ENCODE measurements around the gene DNAJB8. TPM values are rescaled to one million over a fixed set of nuclear protein-coding genes. Genes with fewer than 3 reads are reported as not detected.

DNAJB8 gene
- total and polyA plus RNA-seq, 2 experiments from 2014 or later: not detected

DNA sequence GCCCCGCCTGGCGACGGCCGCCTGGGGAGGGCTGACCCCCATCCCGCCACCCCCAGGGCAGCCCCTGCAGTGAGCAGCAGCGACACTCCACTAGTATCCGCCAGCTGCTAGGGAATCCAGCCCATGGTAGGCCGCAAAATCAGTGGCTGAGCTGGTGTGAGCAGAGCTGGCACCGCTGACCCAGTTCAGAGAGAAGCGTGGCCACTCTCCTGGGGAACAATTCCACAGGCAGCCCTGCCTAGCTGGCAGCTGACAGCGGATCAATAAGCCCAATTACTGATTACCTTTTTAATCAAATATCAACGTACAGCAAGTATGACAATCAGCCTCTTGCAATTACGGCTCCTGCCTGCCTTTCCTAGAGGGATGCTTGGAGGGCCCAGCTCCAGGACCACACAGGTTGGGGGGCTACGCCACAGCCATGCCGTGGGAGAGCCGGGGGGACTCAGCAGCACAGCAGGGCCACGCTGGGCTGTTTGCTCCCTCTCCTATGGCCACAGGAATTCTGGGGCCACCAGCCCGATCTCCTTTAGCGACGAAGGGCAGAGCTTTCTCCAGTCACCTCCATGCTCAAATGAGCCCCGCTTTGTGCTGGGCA, 13.9 kb downstream of the DNAJB8 start:
- no peaks in the 10 kb centered on the region for H3K9me3 ChIP-seq (ENCODE audit: low read depth)
- no peak overlapping the region for H3K4me3 ChIP-seq
- no peaks in the 10 kb centered on the region for H3K36me3 ChIP-seq (replicated peaks; ENCODE audit: insufficient read depth, low read depth)
- no peaks in the 10 kb centered on the region for H4K20me1 ChIP-seq (ENCODE audit: insufficient read depth, poor library complexity, severe bottlenecking)
- H3K79me2 ChIP-seq: no peaks in the 10 kb centered on the region
- WGBS (ENCODE audit: low lambda C conversion rate, missing lambda C conversion rate): 81% methylated on average over 21 of the region's 21 CpGs
- no peak for DNase-seq (ENCODE audit: low spot score)
- H3K27me3 ChIP-seq: peaks cover 4% of the 10 kb centered on the region
- no peaks in the 10 kb centered on the region for H3K4me1 ChIP-seq (ENCODE audit: insufficient read depth)
- H3K9me2 ChIP-seq (replicated peaks; ENCODE audit: insufficient read depth): no peaks in the 10 kb centered on the region
- no peak overlapping the region for H3K4me2 ChIP-seq
- TF ChIP-seq, protein P1, sequence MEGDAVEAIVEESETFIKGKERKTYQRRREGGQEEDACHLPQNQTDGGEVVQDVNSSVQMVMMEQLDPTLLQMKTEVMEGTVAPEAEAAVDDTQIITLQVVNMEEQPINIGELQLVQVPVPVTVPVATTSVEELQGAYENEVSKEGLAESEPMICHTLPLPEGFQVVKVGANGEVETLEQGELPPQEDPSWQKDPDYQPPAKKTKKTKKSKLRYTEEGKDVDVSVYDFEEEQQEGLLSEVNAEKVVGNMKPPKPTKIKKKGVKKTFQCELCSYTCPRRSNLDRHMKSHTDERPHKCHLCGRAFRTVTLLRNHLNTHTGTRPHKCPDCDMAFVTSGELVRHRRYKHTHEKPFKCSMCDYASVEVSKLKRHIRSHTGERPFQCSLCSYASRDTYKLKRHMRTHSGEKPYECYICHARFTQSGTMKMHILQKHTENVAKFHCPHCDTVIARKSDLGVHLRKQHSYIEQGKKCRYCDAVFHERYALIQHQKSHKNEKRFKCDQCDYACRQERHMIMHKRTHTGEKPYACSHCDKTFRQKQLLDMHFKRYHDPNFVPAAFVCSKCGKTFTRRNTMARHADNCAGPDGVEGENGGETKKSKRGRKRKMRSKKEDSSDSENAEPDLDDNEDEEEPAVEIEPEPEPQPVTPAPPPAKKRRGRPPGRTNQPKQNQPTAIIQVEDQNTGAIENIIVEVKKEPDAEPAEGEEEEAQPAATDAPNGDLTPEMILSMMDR (IDR thresholded peaks at IDR 0.05; ENCODE audit: poor library complexity): no peak
- TF ChIP-seq EZH2 (IDR thresholded peaks at IDR 0.05; ENCODE audit: borderline replicate concordance) (no peak), EZH2phosphoT487 (IDR thresholded peaks at IDR 0.05; ENCODE audit: low read depth, severe bottlenecking, unreplicated experiment) (no peak)
- H2AFZ ChIP-seq: no peak overlapping the region
- H3K27ac ChIP-seq: no peak overlapping the region

DNA sequence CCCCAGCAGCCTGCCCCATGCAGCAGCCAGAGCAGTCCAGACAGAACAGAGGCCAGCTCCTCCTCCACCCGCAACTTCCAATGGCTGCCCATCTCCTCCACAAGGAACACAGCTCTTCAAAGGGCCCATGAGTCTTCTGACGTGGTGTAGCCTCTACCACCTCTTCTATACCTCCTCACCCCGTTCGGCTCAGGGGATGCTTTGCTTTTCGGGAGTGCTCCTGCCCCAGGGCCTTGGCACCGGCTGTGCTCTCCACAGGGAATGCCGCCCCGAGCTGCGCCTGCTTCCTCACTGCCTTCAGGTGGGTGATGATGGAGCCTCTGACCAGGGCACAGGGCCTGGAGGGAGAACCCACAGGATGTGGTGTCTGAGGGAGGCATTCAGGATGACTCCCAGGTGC, 14.6 kb downstream of the DNAJB8 start:
- H3K4me3 ChIP-seq: no peak overlapping the region
- no peaks in the 10 kb centered on the region for H3K4me1 ChIP-seq (ENCODE audit: insufficient read depth)
- H3K9me2 ChIP-seq (replicated peaks; ENCODE audit: insufficient read depth): no peaks in the 10 kb centered on the region
- 92% methylated on average over 9 of the region's 9 CpGs for WGBS (ENCODE audit: low lambda C conversion rate, missing lambda C conversion rate)
- H4K20me1 ChIP-seq (ENCODE audit: insufficient read depth, poor library complexity, severe bottlenecking): no peaks in the 10 kb centered on the region
- no peak for DNase-seq (ENCODE audit: low spot score)
- no peak overlapping the region for H3K27ac ChIP-seq
- H3K4me2 ChIP-seq: no peak overlapping the region
- no peaks in the 10 kb centered on the region for H3K36me3 ChIP-seq (replicated peaks; ENCODE audit: insufficient read depth, low read depth)
- H3K9me3 ChIP-seq (ENCODE audit: low read depth): no peaks in the 10 kb centered on the region
- no peaks in the 10 kb centered on the region for H3K79me2 ChIP-seq
- TF ChIP-seq EZH2 (IDR thresholded peaks at IDR 0.05; ENCODE audit: borderline replicate concordance) (no peak), EZH2phosphoT487 (IDR thresholded peaks at IDR 0.05; ENCODE audit: low read depth, severe bottlenecking, unreplicated experiment) (no peak)
- TF ChIP-seq, protein P1 (IDR thresholded peaks at IDR 0.05; ENCODE audit: poor library complexity): no peak
- no peak overlapping the region for H2AFZ ChIP-seq
- H3K27me3 ChIP-seq: peaks cover 4% of the 10 kb centered on the region

DNA sequence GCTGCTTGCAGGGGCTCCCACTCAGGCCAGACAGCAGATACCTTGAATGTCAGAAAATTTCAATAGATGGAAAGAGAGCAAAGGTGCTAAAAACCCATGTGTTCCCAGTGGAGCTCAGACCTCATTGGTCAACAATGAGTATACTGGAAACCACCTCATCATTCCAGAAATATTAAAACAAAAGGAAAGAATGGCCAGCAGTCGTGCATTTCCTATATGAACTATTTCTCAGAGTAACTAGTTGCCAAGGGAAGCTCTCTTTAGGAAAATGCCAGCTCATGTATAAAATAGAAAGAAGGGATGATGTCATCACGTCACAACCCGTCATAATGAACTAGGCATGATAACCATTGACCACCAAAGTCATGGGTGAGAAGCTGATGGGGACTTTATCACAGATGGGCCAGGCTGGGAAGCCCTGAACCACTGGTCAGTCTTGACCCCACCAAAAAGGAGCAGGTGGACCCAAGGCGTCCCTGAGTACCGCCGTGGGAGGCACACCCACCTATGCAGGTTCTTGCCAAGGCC, 17.5 kb downstream of the DNAJB8 start:
- Histone ChIP-seq H4K20me1 (ENCODE audit: insufficient read depth, poor library complexity, severe bottlenecking) (no peaks in the 10 kb centered on the region), H3K27me3 (no peaks in the 10 kb centered on the region), H3K4me1 (ENCODE audit: insufficient read depth) (no peaks in the 10 kb centered on the region), H3K4me3 (no peak overlapping the region), H3K36me3 (replicated peaks; ENCODE audit: insufficient read depth, low read depth) (no peaks in the 10 kb centered on the region), H3K9me3 (ENCODE audit: low read depth) (no peaks in the 10 kb centered on the region), H3K9me2 (replicated peaks; ENCODE audit: insufficient read depth) (no peaks in the 10 kb centered on the region), H3K27ac (no peak overlapping the region), H2AFZ (no peak overlapping the region), H3K4me2 (no peak overlapping the region), H3K79me2 (no peaks in the 10 kb centered on the region)
- WGBS (ENCODE audit: low lambda C conversion rate, missing lambda C conversion rate): 83% methylated on average over 6 of the region's 6 CpGs
- DNase-seq (ENCODE audit: low spot score): no peak
- TF ChIP-seq EZH2 (IDR thresholded peaks at IDR 0.05; ENCODE audit: borderline replicate concordance) (no peak), EZH2phosphoT487 (IDR thresholded peaks at IDR 0.05; ENCODE audit: low read depth, severe bottlenecking, unreplicated experiment) (no peak)
- TF ChIP-seq, protein P1 (IDR thresholded peaks at IDR 0.05; ENCODE audit: poor library complexity): no peak

Measured in hepatocyte (in vitro differentiated cells).